ENCODE results near the gene ALAS1.

DNA sequence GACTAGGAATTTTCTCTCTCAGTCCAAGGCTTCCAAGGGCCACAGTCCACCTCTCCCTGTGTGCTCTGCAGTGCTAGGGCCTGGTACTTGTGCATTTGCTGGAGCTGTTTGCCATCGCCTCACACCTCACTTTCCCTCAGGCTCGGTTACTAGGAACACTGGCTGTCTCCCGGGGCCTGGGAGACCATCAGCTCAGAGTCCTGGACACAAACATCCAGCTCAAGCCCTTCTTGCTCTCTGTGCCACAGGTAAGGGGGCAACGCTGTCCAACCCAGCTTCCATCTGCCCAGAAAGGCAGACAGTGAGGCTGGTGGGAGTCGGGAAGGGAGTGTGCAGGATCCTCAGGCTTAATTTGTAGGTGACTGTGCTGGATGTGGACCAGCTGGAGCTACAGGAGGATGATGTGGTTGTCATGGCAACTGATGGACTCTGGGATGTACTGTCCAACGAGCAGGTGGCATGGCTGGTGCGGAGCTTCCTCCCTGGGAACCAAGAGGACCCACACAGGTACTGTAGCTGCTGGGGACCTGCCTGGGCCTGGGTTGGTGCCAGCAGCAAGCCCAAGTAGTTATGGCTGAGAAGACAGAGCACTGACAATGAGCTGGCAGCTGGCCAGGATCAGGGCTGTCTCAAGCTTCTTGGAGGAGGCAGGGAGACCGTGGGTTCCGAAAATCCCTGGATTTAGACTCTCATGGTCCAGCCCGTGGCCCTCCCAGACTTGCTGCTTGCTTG, 51.0 kb downstream of the ALAS1 start:
- TF ChIP-seq CTCF (IDR thresholded peaks at IDR 0.05) (no peak), POLR2A (IDR thresholded peaks at IDR 0.05) (no peak), POLR2AphosphoS5 (IDR thresholded peaks at IDR 0.05) (no peak), EP300 (IDR thresholded peaks at IDR 0.05) (no peak)
